ENCODE measurements around the gene LAMC3.

LAMC3 gene

GRCh38 chr9:131068076-131068816 lies 59.3 kb downstream of the LAMC3 start:
- Histone ChIP-seq H3K9me3 (ENCODE audit: control insufficient read depth, low read depth, low read length) (no peaks in the 10 kb centered on the region), H3K36me3 (ENCODE audit: control insufficient read depth, low read depth, low read length) (no peaks in the 10 kb centered on the region), H3K4me1 (ENCODE audit: control insufficient read depth, low read depth, low read length) (no peaks in the 10 kb centered on the region), H3K27ac (ENCODE audit: low read length) (no peak overlapping the region), H3K27me3 (ENCODE audit: control insufficient read depth, insufficient read depth, low read length) (no peaks in the 10 kb centered on the region), H3K9ac (ENCODE audit: low read length) (no peak overlapping the region), H3K4me3 (ENCODE audit: low read length) (no peak overlapping the region)

GRCh38 chr9:131069699-131070098 lies 60.7 kb downstream of the LAMC3 start:
- H3K9me3 ChIP-seq (ENCODE audit: control insufficient read depth, low read depth, low read length): no peaks in the 10 kb centered on the region
- H3K36me3 ChIP-seq (ENCODE audit: control insufficient read depth, low read depth, low read length): no peaks in the 10 kb centered on the region
- H3K4me3 ChIP-seq (ENCODE audit: low read length): no peak overlapping the region
- H3K4me1 ChIP-seq (ENCODE audit: control insufficient read depth, low read depth, low read length): no peaks in the 10 kb centered on the region
- H3K9ac ChIP-seq (ENCODE audit: low read length): no peak overlapping the region
- no peak overlapping the region for H3K27ac ChIP-seq (ENCODE audit: low read length)
- no peaks in the 10 kb centered on the region for H3K27me3 ChIP-seq (ENCODE audit: control insufficient read depth, insufficient read depth, low read length)

GRCh38 chr9:131072107-131072870 lies 63.3 kb downstream of the LAMC3 start:
- Histone ChIP-seq H3K9me3 (ENCODE audit: control insufficient read depth, low read depth, low read length) (no peaks in the 10 kb centered on the region), H3K4me3 (ENCODE audit: low read length) (no peak overlapping the region), H3K9ac (ENCODE audit: low read length) (no peak overlapping the region), H3K27ac (ENCODE audit: low read length) (no peak overlapping the region), H3K27me3 (ENCODE audit: control insufficient read depth, insufficient read depth, low read length) (no peaks in the 10 kb centered on the region), H3K36me3 (ENCODE audit: control insufficient read depth, low read depth, low read length) (no peaks in the 10 kb centered on the region), H3K4me1 (ENCODE audit: control insufficient read depth, low read depth, low read length) (no peaks in the 10 kb centered on the region)

- no peak overlapping the region for H3K27ac ChIP-seq (ENCODE audit: low read length)
- no peak overlapping the region for H3K9ac ChIP-seq (ENCODE audit: low read length)
- H3K4me3 ChIP-seq (ENCODE audit: low read length): no peak overlapping the region
- H3K36me3 ChIP-seq (ENCODE audit: control insufficient read depth, low read depth, low read length): no peaks in the 10 kb centered on the region
- no peaks in the 10 kb centered on the region for H3K4me1 ChIP-seq (ENCODE audit: control insufficient read depth, low read depth, low read length)
- no peaks in the 10 kb centered on the region for H3K27me3 ChIP-seq (ENCODE audit: control insufficient read depth, insufficient read depth, low read length)
- H3K9me3 ChIP-seq (ENCODE audit: control insufficient read depth, low read depth, low read length): no peaks in the 10 kb centered on the region
These were observed 63.9 kb downstream of the LAMC3 start for GRCh38 chr9:131072871-131073237.

GRCh38 chr9:131076347-131077195 lies 67.6 kb downstream of the LAMC3 start:
- H3K4me1 ChIP-seq (ENCODE audit: control insufficient read depth, low read depth, low read length): no peaks in the 10 kb centered on the region

GRCh38 chr9:131078427-131079366 lies 69.7 kb downstream of the LAMC3 start:
- Histone ChIP-seq H3K4me3 (ENCODE audit: low read length) (no peak overlapping the region), H3K4me1 (ENCODE audit: control insufficient read depth, low read depth, low read length) (no peaks in the 10 kb centered on the region), H3K36me3 (ENCODE audit: control insufficient read depth, low read depth, low read length) (no peaks in the 10 kb centered on the region), H3K27me3 (ENCODE audit: control insufficient read depth, insufficient read depth, low read length) (no peaks in the 10 kb centered on the region), H3K9me3 (ENCODE audit: control insufficient read depth, low read depth, low read length) (no peaks in the 10 kb centered on the region), H3K9ac (ENCODE audit: low read length) (no peak overlapping the region), H3K27ac (ENCODE audit: low read length) (no peak overlapping the region)

More at GRCh38 chr9:131076347-131077195, 67.6 kb downstream of the LAMC3 start:
- Histone ChIP-seq H3K27ac (ENCODE audit: low read length) (no peak overlapping the region), H3K27me3 (ENCODE audit: control insufficient read depth, insufficient read depth, low read length) (no peaks in the 10 kb centered on the region), H3K4me3 (ENCODE audit: low read length) (no peak overlapping the region), H3K9me3 (ENCODE audit: control insufficient read depth, low read depth, low read length) (no peaks in the 10 kb centered on the region), H3K9ac (ENCODE audit: low read length) (no peak overlapping the region), H3K36me3 (ENCODE audit: control insufficient read depth, low read depth, low read length) (no peaks in the 10 kb centered on the region)

GRCh38 chr9:131080589-131080988 lies 71.6 kb downstream of the LAMC3 start:
- Histone ChIP-seq H3K4me3 (ENCODE audit: low read length) (no peak overlapping the region), H3K9me3 (ENCODE audit: control insufficient read depth, low read depth, low read length) (no peaks in the 10 kb centered on the region), H3K9ac (ENCODE audit: low read length) (no peak overlapping the region), H3K4me1 (ENCODE audit: control insufficient read depth, low read depth, low read length) (no peaks in the 10 kb centered on the region), H3K27ac (ENCODE audit: low read length) (no peak overlapping the region), H3K36me3 (ENCODE audit: control insufficient read depth, low read depth, low read length) (no peaks in the 10 kb centered on the region), H3K27me3 (ENCODE audit: control insufficient read depth, insufficient read depth, low read length) (no peaks in the 10 kb centered on the region)

- Histone ChIP-seq H3K9ac (ENCODE audit: low read length) (no peak overlapping the region), H3K27ac (ENCODE audit: low read length) (no peak overlapping the region), H3K4me1 (ENCODE audit: control insufficient read depth, low read depth, low read length) (no peaks in the 10 kb centered on the region), H3K9me3 (ENCODE audit: control insufficient read depth, low read depth, low read length) (no peaks in the 10 kb centered on the region), H3K4me3 (ENCODE audit: low read length) (no peak overlapping the region), H3K36me3 (ENCODE audit: control insufficient read depth, low read depth, low read length) (no peaks in the 10 kb centered on the region), H3K27me3 (ENCODE audit: control insufficient read depth, insufficient read depth, low read length) (no peaks in the 10 kb centered on the region)
These were observed 72.9 kb downstream of the LAMC3 start for GRCh38 chr9:131081868-131082267.

- Histone ChIP-seq H3K4me3 (ENCODE audit: low read length) (no peak overlapping the region), H3K4me1 (ENCODE audit: control insufficient read depth, low read depth, low read length) (no peaks in the 10 kb centered on the region), H3K27me3 (ENCODE audit: control insufficient read depth, insufficient read depth, low read length) (no peaks in the 10 kb centered on the region), H3K27ac (ENCODE audit: low read length) (no peak overlapping the region), H3K9ac (ENCODE audit: low read length) (no peak overlapping the region), H3K9me3 (ENCODE audit: control insufficient read depth, low read depth, low read length) (no peaks in the 10 kb centered on the region), H3K36me3 (ENCODE audit: control insufficient read depth, low read depth, low read length) (no peaks in the 10 kb centered on the region)
These were observed 74.0 kb downstream of the LAMC3 start for GRCh38 chr9:131082774-131083512.

- Histone ChIP-seq H3K4me1 (ENCODE audit: control insufficient read depth, low read depth, low read length) (no peaks in the 10 kb centered on the region), H3K9me3 (ENCODE audit: control insufficient read depth, low read depth, low read length) (no peaks in the 10 kb centered on the region), H3K9ac (ENCODE audit: low read length) (no peak overlapping the region), H3K27ac (ENCODE audit: low read length) (no peak overlapping the region), H3K27me3 (ENCODE audit: control insufficient read depth, insufficient read depth, low read length) (no peaks in the 10 kb centered on the region), H3K36me3 (ENCODE audit: control insufficient read depth, low read depth, low read length) (no peaks in the 10 kb centered on the region), H3K4me3 (ENCODE audit: low read length) (no peak overlapping the region)
These were observed 75.8 kb downstream of the LAMC3 start for GRCh38 chr9:131084661-131085369.
